Natural killer cell (primary cell): ENCODE data around the gene RBM27. TPM values are rescaled to one million over a fixed set of nuclear protein-coding genes. Genes with fewer than 3 reads are reported as not detected.

Experiments used
- ATAC-seq, 3 donors: fragments of 150-1000 bp in 2 of 3; fragments of 200-7000 bp in 1 of 3; cut with Tn5 transposase; 1 replicate in 1 of 3; 2 replicates in 2 of 3; pipeline ENCODE4 v1.10.0; 2021; ENCODE audit warnings: mild to moderate bottlenecking in 2 of 3, moderate library complexity in 2 of 3
- DNase-seq, 2 donors: peaks; one replicate each; pipeline versions ENCODE4 v3.0.0 to v3.0.0-alpha.2; 2013 to 2021; ENCODE audit warnings: mixed read lengths in 1 of 2
- H3K27ac ChIP-seq: one replicate; pipeline ENCODE4 v1.5.1; 2013; ENCODE audit warnings: mild to moderate bottlenecking, low read length
- H3K27me3 ChIP-seq: one replicate; pipeline ENCODE4 v1.6.1; 2013; ENCODE audit warnings: low read length; ENCODE audit not compliant: control insufficient read depth, insufficient read depth
- H3K36me3 ChIP-seq: one replicate; pipeline ENCODE4 v1.6.1; 2013; ENCODE audit warnings: low read length; ENCODE audit not compliant: control insufficient read depth, insufficient read depth
- H3K4me1 ChIP-seq: one replicate; pipeline ENCODE4 v1.6.1; 2013; ENCODE audit warnings: low read length; ENCODE audit not compliant: control insufficient read depth, insufficient read depth
- H3K4me3 ChIP-seq: one replicate; pipeline ENCODE4 v1.5.1; 2013; ENCODE audit warnings: low read length
- H3K9me3 ChIP-seq: one replicate; pipeline ENCODE4 v1.6.1; 2013; ENCODE audit warnings: low read length; ENCODE audit not compliant: control insufficient read depth, insufficient read depth
- H3K27ac Mint-ChIP-seq, 2 donors: one replicate each; pipeline ENCODE4 v1.8.0; 2022; ENCODE audit warnings: mild to moderate bottlenecking in 2 of 2, mixed read lengths in 2 of 2, moderate library complexity in 1 of 2
- H3K27me3 Mint-ChIP-seq, 2 donors: one replicate each; pipeline ENCODE4 v1.8.0; 2022; ENCODE audit warnings: low read depth in 2 of 2, mixed read lengths in 2 of 2
- H3K36me3 Mint-ChIP-seq: one replicate; pipeline ENCODE4 v1.8.0; 2022; ENCODE audit warnings: mixed read lengths
- H3K4me1 Mint-ChIP-seq, 2 donors: one replicate each; pipeline ENCODE4 v1.8.0; 2022; ENCODE audit warnings: mixed read lengths in 2 of 2
- H3K4me3 Mint-ChIP-seq: one replicate; pipeline ENCODE4 v1.8.0; 2022; ENCODE audit warnings: mild to moderate bottlenecking, moderate library complexity, mixed read lengths
- H3K9me3 Mint-ChIP-seq, 2 donors: one replicate each; pipeline ENCODE4 v1.8.0; 2022; ENCODE audit warnings: mixed read lengths in 2 of 2
- CTCF ChIP-seq: fragments of 200-600 bp; IDR thresholded peaks from one replicate; pipeline ENCODE4 v1.8.0; 2022; ENCODE audit warnings: antibody characterized with exemption
- WGBS: methylation state at CpG from one replicate; pipeline ENCODE4 v1.1.7; 2013; ENCODE audit warnings: missing lambda C conversion rate; ENCODE audit not compliant: insufficient coverage; 5-methylcytosine and 5-hydroxymethylcytosine counted together
- intact Hi-C: fragments of 100-400 bp; cut with micrococcal nuclease; formaldehyde crosslinking; loops from one replicate; pipeline ENCODE4 v1.14.2; 2022
- total RNA-seq, 4 donors: library from RNA; stranded (reverse); fragments of 120-200 nt in 1 of 4; gene quantifications; one replicate each; pipeline versions ENCODE4 v1.2.3 to v1.2.4, GENCODE V29; 2013 to 2022

Gene RBM27, protein sequence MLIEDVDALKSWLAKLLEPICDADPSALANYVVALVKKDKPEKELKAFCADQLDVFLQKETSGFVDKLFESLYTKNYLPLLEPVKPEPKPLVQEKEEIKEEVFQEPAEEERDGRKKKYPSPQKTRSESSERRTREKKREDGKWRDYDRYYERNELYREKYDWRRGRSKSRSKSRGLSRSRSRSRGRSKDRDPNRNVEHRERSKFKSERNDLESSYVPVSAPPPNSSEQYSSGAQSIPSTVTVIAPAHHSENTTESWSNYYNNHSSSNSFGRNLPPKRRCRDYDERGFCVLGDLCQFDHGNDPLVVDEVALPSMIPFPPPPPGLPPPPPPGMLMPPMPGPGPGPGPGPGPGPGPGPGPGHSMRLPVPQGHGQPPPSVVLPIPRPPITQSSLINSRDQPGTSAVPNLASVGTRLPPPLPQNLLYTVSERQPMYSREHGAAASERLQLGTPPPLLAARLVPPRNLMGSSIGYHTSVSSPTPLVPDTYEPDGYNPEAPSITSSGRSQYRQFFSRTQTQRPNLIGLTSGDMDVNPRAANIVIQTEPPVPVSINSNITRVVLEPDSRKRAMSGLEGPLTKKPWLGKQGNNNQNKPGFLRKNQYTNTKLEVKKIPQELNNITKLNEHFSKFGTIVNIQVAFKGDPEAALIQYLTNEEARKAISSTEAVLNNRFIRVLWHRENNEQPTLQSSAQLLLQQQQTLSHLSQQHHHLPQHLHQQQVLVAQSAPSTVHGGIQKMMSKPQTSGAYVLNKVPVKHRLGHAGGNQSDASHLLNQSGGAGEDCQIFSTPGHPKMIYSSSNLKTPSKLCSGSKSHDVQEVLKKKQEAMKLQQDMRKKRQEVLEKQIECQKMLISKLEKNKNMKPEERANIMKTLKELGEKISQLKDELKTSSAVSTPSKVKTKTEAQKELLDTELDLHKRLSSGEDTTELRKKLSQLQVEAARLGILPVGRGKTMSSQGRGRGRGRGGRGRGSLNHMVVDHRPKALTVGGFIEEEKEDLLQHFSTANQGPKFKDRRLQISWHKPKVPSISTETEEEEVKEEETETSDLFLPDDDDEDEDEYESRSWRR
- total RNA-seq = 10 to 100 TPM; 24.3 to 30.4 (median 26.2) TPM
- 41.4 TPM for total RNA-seq (2013)

DNA sequence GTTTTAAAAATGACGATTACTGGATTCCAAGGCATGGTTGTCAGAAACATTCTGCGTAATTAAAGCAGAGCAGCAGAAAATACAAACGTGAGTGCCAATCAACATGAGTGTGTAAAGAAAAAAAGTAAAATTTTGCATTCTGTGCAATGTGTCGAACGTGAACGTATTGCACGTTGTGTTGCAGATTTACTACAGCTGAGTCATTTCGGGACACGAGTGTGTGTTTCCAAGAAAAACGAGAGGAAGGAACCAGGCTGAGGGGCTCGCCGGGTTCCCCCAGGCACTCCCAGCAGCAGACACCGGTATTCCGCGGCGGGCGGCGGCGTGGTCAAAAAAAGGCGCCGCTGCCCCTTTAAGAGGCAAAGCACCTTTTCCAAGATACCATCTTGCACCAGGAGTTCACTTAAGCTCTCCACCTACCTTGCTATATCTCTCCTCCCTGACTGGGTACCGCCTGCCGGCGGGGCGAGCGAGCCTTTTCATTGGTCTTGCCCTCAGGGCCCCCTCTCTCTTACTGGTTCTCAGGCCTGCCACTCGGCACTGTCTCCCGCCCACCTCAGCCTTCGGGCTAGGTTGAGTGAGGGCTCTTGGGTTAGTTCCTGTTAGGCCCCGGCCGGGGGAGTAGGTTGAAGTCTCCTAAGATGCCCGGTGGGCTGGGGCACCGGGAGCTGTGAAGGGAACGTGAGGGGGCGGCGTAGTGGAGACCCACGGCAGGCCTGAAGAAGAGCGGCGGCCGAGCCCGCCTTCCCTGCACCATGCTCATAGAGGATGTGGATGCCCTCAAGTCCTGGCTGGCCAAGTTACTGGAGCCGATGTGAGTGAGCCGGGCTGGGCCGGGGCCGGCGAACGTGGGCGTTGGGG lies at the start of gene RBM27:
RBM27 (plus strand) TSS at position 595 of the 861 bp plus-strand sequence; CDS start at position 756, 161 bp downstream.
- DNase-seq (peak; percentile 98), ATAC-seq (peak; percentile 98 to 100 (median 99))
- peaks cover 15% of the 10 kb centered on the region for H3K4me1 ChIP-seq
- no peaks in the 10 kb centered on the region for H3K9me3 ChIP-seq
- intact Hi-C loops = loop anchor here (1.0 to 2.0 kb wide), 2 partner anchors 21 to 244 kb away; partner anchors contain the start of genes LARS1 and TCERG1
- H3K27ac ChIP-seq = peak within 1 kb of the TSS; percentile 74
- no peak within 1 kb of the TSS for H3K27ac Mint-ChIP-seq
- peaks cover 0 to 9% of the 10 kb centered on the region in 2 donors for H3K27me3 Mint-ChIP-seq
- H3K36me3 Mint-ChIP-seq = no peaks in the 10 kb centered on the region
- H3K4me3 ChIP-seq = peak within 1 kb of the TSS; percentile 79
- no peak within 1 kb of the TSS for H3K4me3 Mint-ChIP-seq
- H3K27me3 ChIP-seq = no peaks in the 10 kb centered on the region
- no peak for TF ChIP-seq CTCF
- H3K36me3 ChIP-seq = no peaks in the 10 kb centered on the region
- H3K9me3 Mint-ChIP-seq = no peaks in the 10 kb centered on the region
- WGBS = under 1% methylated on average over 47 of the region's 48 CpGs
- no peaks in the 10 kb centered on the region for H3K4me1 Mint-ChIP-seq

GRCh38 chr5:146158255-146158654 lies 45.1 kb upstream of the RBM27 start:
- Mint-ChIP-seq H3K9me3 (no peaks in the 10 kb centered on the region), H3K4me1 (no peaks in the 10 kb centered on the region), H3K36me3 (peaks cover 38% of the 10 kb centered on the region), H3K27me3 (no peaks in the 10 kb centered on the region), H3K4me3 (no peak overlapping the region), H3K27ac (no peak overlapping the region)
- Histone ChIP-seq H3K4me3 (no peak overlapping the region), H3K36me3 (peaks cover 76% of the 10 kb centered on the region), H3K9me3 (no peaks in the 10 kb centered on the region), H3K27ac (no peak overlapping the region), H3K4me1 (no peaks in the 10 kb centered on the region), H3K27me3 (no peaks in the 10 kb centered on the region)
- no peak for DNase-seq
- ATAC-seq = no peak
- no peak for TF ChIP-seq CTCF
- intact Hi-C loops = no loop called here

- Mint-ChIP-seq H3K9me3 (no peaks in the 10 kb centered on the region), H3K27ac (no peak overlapping the region), H3K4me3 (no peak overlapping the region), H3K4me1 (peaks cover 0 to 5% of the 10 kb centered on the region in 2 donors), H3K36me3 (peaks cover 27% of the 10 kb centered on the region), H3K27me3 (no peaks in the 10 kb centered on the region)
- Histone ChIP-seq H3K27ac (no peak overlapping the region), H3K27me3 (no peaks in the 10 kb centered on the region), H3K4me3 (no peak overlapping the region), H3K4me1 (no peaks in the 10 kb centered on the region), H3K9me3 (no peaks in the 10 kb centered on the region), H3K36me3 (peaks cover 67% of the 10 kb centered on the region)
- intact Hi-C loops = no loop called here
- TF ChIP-seq CTCF = no peak
- DNase-seq (no peak), ATAC-seq (no peak)
- 100% methylated on average over 1 of the region's 2 CpGs for WGBS
Observed at GRCh38 chr5:146164382-146164781, 39.0 kb upstream of the RBM27 start.
